Kidney epithelial cell (primary cell): ENCODE measurements around the gene CAMTA1. TPM values are rescaled to one million over a fixed set of nuclear protein-coding genes. Genes with fewer than 3 reads are reported as not detected.

ENCODE experiments used
- DNase-seq: peaks from one replicate; pipeline ENCODE4 v3.0.0-alpha.2; 2010; ENCODE audit warnings: low read depth
- H3K27me3 ChIP-seq: 2 replicates; pipeline ENCODE4 v1.6.0; 2011; ENCODE audit warnings: low read length; ENCODE audit not compliant: control insufficient read depth, insufficient read depth
- H3K36me3 ChIP-seq: 2 replicates; pipeline ENCODE4 v1.5.1; 2011; ENCODE audit warnings: low read length; ENCODE audit not compliant: control insufficient read depth, insufficient read depth
- H3K4me3 ChIP-seq: 2 replicates; pipeline ENCODE4 v1.5.1; 2011; ENCODE audit warnings: low read depth, mild to moderate bottlenecking, control low read depth, low read length
- total RNA-seq: library from RNA; depleted of rRNA; stranded (reverse); fragments of >200 nt; gene quantifications from 2 replicates; pipeline ENCODE4 v1.2.3, GENCODE V29; 2015
- TF ChIP-seq, protein P1 (sequence below): IDR thresholded peaks from 2 replicates; pipeline ENCODE4 v1.5.1; 2011; ENCODE audit warnings: mild to moderate bottlenecking, moderate library complexity, low read length, control low read depth, inconsistent platforms; ENCODE audit not compliant: insufficient read depth, poor library complexity, severe bottlenecking

The CAMTA1 gene
- total RNA-seq, 1 donor from 2014 or later, result 76.5 TPM

DNA sequence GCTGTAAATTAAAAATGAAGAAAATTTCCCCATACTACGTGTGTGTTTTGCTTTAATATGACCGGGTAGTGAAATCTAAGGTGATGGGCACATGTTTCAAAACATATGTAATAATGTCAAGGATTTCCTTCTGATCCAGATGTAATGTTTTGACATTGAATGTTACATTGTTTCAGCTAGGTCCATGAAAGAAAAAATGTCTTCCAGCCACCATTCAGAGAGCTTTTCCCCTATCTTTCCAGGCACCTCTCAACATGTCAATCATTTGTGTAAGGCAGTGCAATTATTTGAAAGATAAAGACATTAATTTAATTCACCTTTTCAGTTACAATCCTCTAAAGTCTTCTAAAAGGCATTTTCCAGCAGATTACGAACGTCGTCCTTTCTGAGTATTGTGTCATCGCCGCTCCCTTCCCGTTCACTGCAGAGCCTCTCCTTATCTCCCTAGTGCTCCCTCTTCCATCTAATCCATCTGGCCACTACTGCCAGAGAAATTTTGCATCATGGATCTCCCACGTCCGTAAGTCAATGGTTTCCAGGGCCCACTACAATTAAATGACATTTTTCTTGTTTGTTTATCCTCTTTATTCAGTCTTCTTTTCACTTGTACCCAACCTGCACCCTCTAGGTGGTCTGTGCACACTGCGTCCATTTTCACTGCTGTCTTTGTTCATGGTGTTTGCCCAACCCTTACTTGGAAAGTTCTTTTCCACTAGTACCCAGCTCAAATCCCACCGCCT, 984.6 kb downstream of the CAMTA1 start:
- TF ChIP-seq, protein P1, sequence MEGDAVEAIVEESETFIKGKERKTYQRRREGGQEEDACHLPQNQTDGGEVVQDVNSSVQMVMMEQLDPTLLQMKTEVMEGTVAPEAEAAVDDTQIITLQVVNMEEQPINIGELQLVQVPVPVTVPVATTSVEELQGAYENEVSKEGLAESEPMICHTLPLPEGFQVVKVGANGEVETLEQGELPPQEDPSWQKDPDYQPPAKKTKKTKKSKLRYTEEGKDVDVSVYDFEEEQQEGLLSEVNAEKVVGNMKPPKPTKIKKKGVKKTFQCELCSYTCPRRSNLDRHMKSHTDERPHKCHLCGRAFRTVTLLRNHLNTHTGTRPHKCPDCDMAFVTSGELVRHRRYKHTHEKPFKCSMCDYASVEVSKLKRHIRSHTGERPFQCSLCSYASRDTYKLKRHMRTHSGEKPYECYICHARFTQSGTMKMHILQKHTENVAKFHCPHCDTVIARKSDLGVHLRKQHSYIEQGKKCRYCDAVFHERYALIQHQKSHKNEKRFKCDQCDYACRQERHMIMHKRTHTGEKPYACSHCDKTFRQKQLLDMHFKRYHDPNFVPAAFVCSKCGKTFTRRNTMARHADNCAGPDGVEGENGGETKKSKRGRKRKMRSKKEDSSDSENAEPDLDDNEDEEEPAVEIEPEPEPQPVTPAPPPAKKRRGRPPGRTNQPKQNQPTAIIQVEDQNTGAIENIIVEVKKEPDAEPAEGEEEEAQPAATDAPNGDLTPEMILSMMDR, result no peak
- Histone ChIP-seq H3K27me3 (no peaks in the 10 kb centered on the region), H3K36me3 (no peaks in the 10 kb centered on the region), H3K4me3 (no peak overlapping the region)
- no peak for DNase-seq

GRCh38 chr1:7770669-7770996, 985.4 kb downstream of the CAMTA1 start:
- Histone ChIP-seq H3K4me3 (peak overlapping the region; percentile 96), H3K36me3 (no peaks in the 10 kb centered on the region), H3K27me3 (no peaks in the 10 kb centered on the region)
- no peak for DNase-seq
- TF ChIP-seq, protein P1, result no peak

DNA sequence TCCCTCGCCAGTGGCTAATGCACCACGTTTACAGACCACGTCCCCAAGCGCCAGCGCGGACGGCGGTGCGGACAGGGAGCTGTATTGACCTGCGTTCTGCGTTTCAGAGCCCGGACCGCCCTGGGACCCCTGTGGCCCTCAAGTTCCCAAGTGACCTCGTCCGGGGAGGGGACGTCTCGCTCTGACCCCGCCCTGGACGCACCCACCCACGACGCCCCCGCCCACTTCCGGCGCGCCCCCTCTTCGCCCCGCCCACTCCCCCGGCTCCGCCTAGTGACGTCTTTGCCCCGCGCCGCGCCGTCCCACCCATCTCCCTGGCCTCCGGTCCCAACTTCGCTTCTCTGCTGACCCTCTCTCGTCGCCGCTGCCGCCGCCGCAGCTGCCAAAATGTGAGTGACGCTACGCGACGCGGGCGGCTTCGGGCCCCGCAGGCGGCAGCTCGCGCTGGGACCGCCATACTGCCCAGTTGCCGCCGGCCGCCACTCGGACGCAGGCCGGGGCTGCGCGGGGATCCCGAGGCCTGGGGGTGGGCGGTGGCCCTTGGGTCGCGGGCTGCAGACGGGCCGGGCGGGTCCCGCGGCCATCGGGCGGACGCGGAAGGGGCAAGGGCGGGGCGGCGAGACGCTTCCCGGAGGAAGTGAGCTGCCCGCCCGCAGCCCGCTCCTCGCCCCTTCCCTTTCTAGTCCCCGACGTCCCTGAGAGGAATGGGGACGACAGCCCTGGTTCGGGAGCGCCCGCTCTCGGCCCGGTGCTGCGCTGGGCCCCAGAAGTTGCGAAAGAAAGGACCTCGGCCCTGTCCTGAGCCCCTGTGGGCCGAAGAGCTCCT, 986.0 kb downstream of the CAMTA1 start, which contains the start of gene VAMP3:
VAMP3 (plus strand) TSS at position 300 of the 826 bp plus-strand sequence; CDS start at position 388, 88 bp downstream.
- H3K36me3 ChIP-seq, result no peaks in the 10 kb centered on the region
- DNase-seq, result no peak
- TF ChIP-seq, protein P1, result no peak
- H3K27me3 ChIP-seq, result no peaks in the 10 kb centered on the region
- peak within 1 kb of the TSS; percentile 96 for H3K4me3 ChIP-seq

- TF ChIP-seq, protein P1, result no peak
- Histone ChIP-seq H3K4me3 (peak overlapping the region; percentile 96), H3K36me3 (no peaks in the 10 kb centered on the region), H3K27me3 (no peaks in the 10 kb centered on the region)
- DNase-seq, result no peak
Observed at GRCh38 chr1:7771823-7772299, 986.6 kb downstream of the CAMTA1 start.

- DNase-seq, result no peak
- H3K36me3 ChIP-seq, result no peaks in the 10 kb centered on the region
- H3K4me3 ChIP-seq, result no peak overlapping the region
- H3K27me3 ChIP-seq, result no peaks in the 10 kb centered on the region
- TF ChIP-seq, protein P1, result no peak
Observed at GRCh38 chr1:7777591-7777990, 992.3 kb downstream of the CAMTA1 start.
